SK-N-MC (cell line): Measurements from ENCODE around the gene SUSD2.

Experiments used
- EZH2 ChIP-seq: fragments of 200-600 bp; sonication (generic); IDR thresholded peaks from one replicate; pipeline ENCODE4 v1.6.1; 2017; ENCODE audit warnings: antibody characterized with exemption
- POLR2AphosphoS5 ChIP-seq: IDR thresholded peaks from 2 replicates; pipeline ENCODE4 v1.6.1; 2012; ENCODE audit warnings: mild to moderate bottlenecking, low read depth, low read length, borderline replicate concordance

GRCh38 chr22:24190159-24190540, 8.9 kb downstream of the SUSD2 start:
- TF ChIP-seq EZH2 (no peak), POLR2AphosphoS5 (no peak)
